Astrocyte (in vitro differentiated cells and primary cell): ENCODE results near the gene RPA3.

Experiments
- CTCF ChIP-seq: IDR thresholded peaks from 2 replicates; pipeline ENCODE4 v1.5.1; 2011; ENCODE audit warnings: low read depth, mild to moderate bottlenecking, inconsistent platforms, low read length, moderate library complexity; ENCODE audit not compliant: insufficient read depth
- EZH2 ChIP-seq: IDR thresholded peaks from 2 replicates; pipeline ENCODE4 v1.6.1; 2012; ENCODE audit warnings: mild to moderate bottlenecking, low read length, inconsistent platforms; ENCODE audit not compliant: insufficient read depth

GRCh38 chr7:7732621-7733281 is 14.3 kb upstream of the RPA3 start:
- TF ChIP-seq CTCF (no peak), EZH2 (no peak)
